Activated CD4-positive, alpha-beta T cell treated with anti-CD3 and anti-CD28 coated beads, Interleukin-2, amount 10 ng/mL, durations not matched to agents 7 days and 5 days (primary cell): Measurements from ENCODE around the gene SAPCD2. TPM values are rescaled to one million over a fixed set of nuclear protein-coding genes. Genes with fewer than 3 reads are reported as not detected.
"Not testable (repeated sequence)": the region's sequence is repeated elsewhere in the genome, so short reads cannot be mapped to it uniquely, and the experiment has no call there.

ENCODE experiments used
- CTCF ChIA-PET: fragments of 350-600 bp; sonication (Branson Sonifier 250); formaldehyde crosslinking; loops from one replicate; lab custom pipeline; 2021; ENCODE audit warnings: antibody characterized with exemption; lab: Charles Lee
- POLR2A ChIA-PET: fragments of 350-600 bp; sonication (Branson Sonifier 250); formaldehyde crosslinking; loops from one replicate; lab custom pipeline; 2021; ENCODE audit warnings: antibody characterized with exemption; lab: Charles Lee
- DNase-seq: peaks from one replicate; pipeline ENCODE4 v3.0.0-alpha.2; 2020
- H3K27ac Mint-ChIP-seq: one replicate; pipeline ENCODE4 v1.8.0; 2021; ENCODE audit warnings: mild to moderate bottlenecking, moderate library complexity, mixed read lengths
- H3K27me3 Mint-ChIP-seq: one replicate; pipeline ENCODE4 v1.8.0; 2021; ENCODE audit warnings: mixed read lengths
- H3K36me3 Mint-ChIP-seq: one replicate; pipeline ENCODE4 v1.8.0; 2021; ENCODE audit warnings: low read depth, mixed read lengths
- H3K4me1 Mint-ChIP-seq: one replicate; pipeline ENCODE4 v1.8.0; 2021; ENCODE audit warnings: mixed read lengths
- H3K4me3 Mint-ChIP-seq: one replicate; pipeline ENCODE4 v1.8.0; 2021; ENCODE audit warnings: mild to moderate bottlenecking, moderate library complexity, mixed read lengths
- H3K9me3 Mint-ChIP-seq: one replicate; pipeline ENCODE4 v1.8.0; 2021; ENCODE audit warnings: mixed read lengths
- total RNA-seq, 2 experiments: library from RNA; stranded (reverse); gene quantifications; one replicate each; pipeline ENCODE4 v1.2.3, GENCODE V29; 2021

Gene SAPCD2
- total RNA-seq, 2 experiments from 2014 or later = 33.8 to 40.6 TPM

GRCh38 chr9:137037483-137037882 is 32.9 kb downstream of the SAPCD2 start:
- ChIA-PET CTCF (interaction anchor here (0.8 to 14.0 kb wide), 6 partner anchors 8 to 199 kb away, joined by 3 to 157 read pairs (median 5); partner anchors contain the start of genes NPDC1 and SAPCD2), POLR2A (no interaction called here)

DNA sequence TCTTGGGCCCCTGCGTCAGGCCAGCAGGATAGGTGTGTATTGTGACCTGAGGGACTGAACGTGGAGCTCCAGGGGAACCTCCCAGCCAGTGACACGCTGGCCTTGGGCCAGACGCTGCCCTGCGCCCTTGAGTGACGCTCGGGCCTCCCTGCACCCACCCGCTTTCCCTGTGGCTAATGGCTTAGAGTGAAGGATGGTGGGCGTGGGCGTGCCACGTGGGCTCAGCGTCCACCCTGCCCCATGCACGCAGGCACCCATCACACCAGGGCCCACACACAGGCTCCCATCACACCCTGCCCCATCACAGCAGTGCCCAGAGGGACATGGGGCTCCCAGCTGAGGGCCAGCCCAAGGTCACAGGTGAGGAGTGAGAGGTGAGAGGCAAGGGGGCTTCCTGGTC is 33.3 kb downstream of the SAPCD2 start:
- POLR2A ChIA-PET = no interaction called here
- Mint-ChIP-seq H3K27me3 (no peaks in the 10 kb centered on the region), H3K4me1 (peaks cover 29% of the 10 kb centered on the region), H3K27ac (no peak overlapping the region), H3K36me3 (no peaks in the 10 kb centered on the region), H3K4me3 (no peak overlapping the region), H3K9me3 (no peaks in the 10 kb centered on the region)
- no peak for DNase-seq
- CTCF ChIA-PET = interaction anchor here (0.8 to 14.0 kb wide), 8 partner anchors 8 to 309 kb away, joined by 3 to 157 read pairs (median 5); partner anchors contain the start of genes NPDC1 and SAPCD2

More at GRCh38 chr9:137037483-137037882, 32.9 kb downstream of the SAPCD2 start:
- H3K36me3 Mint-ChIP-seq = no peaks in the 10 kb centered on the region
- no peak overlapping the region for H3K4me3 Mint-ChIP-seq
- H3K27me3 Mint-ChIP-seq = no peaks in the 10 kb centered on the region
- DNase-seq = no peak
- no peaks in the 10 kb centered on the region for H3K9me3 Mint-ChIP-seq
- H3K27ac Mint-ChIP-seq = no peak overlapping the region
- H3K4me1 Mint-ChIP-seq = peaks cover 25% of the 10 kb centered on the region

DNA sequence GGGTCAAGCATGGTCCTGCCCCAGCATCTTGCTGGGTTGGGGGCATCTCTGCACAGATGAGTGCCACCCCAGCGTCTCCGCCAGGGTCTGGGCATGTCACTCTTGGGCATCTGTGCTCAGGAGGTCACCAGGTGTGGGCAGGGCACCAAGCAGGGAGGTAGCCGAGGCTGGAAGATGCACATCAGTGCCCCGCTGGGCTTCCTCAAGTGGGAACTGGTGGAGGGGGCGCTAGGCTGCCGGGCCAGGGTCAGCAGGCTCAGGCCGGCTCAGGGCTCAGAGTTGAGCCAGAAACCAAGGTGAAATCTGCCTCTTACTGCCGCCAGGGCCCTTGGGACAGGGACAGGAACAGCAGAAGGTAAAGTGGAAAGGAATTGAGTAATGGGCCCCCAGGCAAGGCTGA is 34.4 kb downstream of the SAPCD2 start:
- Mint-ChIP-seq H3K4me1 (peaks cover 33% of the 10 kb centered on the region), H3K9me3 (no peaks in the 10 kb centered on the region), H3K36me3 (no peaks in the 10 kb centered on the region), H3K27ac (no peak overlapping the region), H3K4me3 (no peak overlapping the region), H3K27me3 (no peaks in the 10 kb centered on the region)
- no peak for DNase-seq
- ChIA-PET CTCF (interaction anchor here (0.6 to 14.0 kb wide), 44 partner anchors 8 to 308 kb away, joined by 3 to 157 read pairs (median 6); partner anchors contain the start of genes AJM1, C8G, FBXW5 and LCN12), POLR2A (no interaction called here)

- Mint-ChIP-seq H3K4me3 (peak overlapping the region; percentile 61), H3K27me3 (no peaks in the 10 kb centered on the region), H3K9me3 (no peaks in the 10 kb centered on the region), H3K27ac (peak overlapping the region; percentile 92), H3K36me3 (peaks cover 2% of the 10 kb centered on the region), H3K4me1 (peaks cover 38% of the 10 kb centered on the region)
- ChIA-PET POLR2A (interaction anchor here (0.5 kb wide), 1 partner anchor 223 kb away, joined by 3 read pairs; no protein-coding TSS in a partner anchor), CTCF (interaction anchor here (0.6 to 14.0 kb wide), 55 partner anchors 9 to 307 kb away, joined by 3 to 157 read pairs (median 5); partner anchors contain the start of genes AJM1, C8G, CLIC3 and FBXW5)
- no peak for DNase-seq
Observed at GRCh38 chr9:137035507-137035834, 34.9 kb downstream of the SAPCD2 start.

DNA sequence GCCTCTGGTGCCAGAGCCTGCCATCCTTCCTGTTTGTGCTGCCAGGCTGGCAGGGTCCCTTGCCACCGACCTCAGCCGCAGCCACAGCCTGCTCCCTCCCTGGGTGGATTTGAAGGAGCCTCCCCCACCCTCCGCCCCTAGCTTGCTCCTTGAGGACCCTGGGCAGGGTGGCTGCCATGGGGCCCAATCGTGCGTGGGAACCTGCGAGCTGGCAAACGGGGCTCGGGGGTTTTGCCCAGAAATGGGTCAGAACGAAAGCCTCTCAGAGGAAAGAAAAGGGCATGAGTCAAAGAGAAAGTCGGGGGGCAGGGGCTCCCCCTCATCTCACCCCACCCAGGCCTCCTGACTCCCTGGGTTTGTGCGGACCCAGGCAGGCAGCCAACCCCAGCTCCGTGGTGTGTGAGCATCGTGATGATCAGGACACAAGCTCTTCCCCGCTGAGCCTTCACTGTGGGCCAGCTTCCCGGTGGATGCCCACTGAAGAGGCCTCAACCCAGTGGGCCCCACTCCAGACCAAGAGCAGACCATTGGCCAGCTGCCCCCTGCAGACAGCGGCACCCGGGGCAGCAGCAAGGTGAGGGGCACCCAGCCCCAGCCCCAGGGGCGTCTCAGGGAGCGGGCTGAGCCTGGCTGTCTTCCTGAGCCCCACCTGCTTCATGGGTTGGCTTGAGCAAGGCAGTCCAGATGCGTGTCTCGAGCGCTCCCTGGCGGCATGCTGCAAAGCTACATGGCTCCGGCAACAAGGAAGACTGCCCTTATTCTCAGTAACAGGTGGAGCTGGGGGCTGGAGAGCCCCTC is 35.4 kb downstream of the SAPCD2 start:
- POLR2A ChIA-PET = interaction anchor here (0.5 kb wide), 1 partner anchor 223 kb away, joined by 3 read pairs; no protein-coding TSS in a partner anchor
- Mint-ChIP-seq H3K27ac (peak overlapping the region; percentile 92), H3K27me3 (no peaks in the 10 kb centered on the region), H3K36me3 (peaks cover 2% of the 10 kb centered on the region), H3K4me3 (peak overlapping the region; percentile 61), H3K4me1 (peaks cover 43% of the 10 kb centered on the region), H3K9me3 (no peaks in the 10 kb centered on the region)
- CTCF ChIA-PET = interaction anchor here (0.6 to 14.0 kb wide), 62 partner anchors 9 to 370 kb away, joined by 3 to 157 read pairs (median 4); partner anchors contain the start of genes AJM1, C8G, CLIC3 and FBXW5
- DNase-seq = peak; percentile 91

DNA sequence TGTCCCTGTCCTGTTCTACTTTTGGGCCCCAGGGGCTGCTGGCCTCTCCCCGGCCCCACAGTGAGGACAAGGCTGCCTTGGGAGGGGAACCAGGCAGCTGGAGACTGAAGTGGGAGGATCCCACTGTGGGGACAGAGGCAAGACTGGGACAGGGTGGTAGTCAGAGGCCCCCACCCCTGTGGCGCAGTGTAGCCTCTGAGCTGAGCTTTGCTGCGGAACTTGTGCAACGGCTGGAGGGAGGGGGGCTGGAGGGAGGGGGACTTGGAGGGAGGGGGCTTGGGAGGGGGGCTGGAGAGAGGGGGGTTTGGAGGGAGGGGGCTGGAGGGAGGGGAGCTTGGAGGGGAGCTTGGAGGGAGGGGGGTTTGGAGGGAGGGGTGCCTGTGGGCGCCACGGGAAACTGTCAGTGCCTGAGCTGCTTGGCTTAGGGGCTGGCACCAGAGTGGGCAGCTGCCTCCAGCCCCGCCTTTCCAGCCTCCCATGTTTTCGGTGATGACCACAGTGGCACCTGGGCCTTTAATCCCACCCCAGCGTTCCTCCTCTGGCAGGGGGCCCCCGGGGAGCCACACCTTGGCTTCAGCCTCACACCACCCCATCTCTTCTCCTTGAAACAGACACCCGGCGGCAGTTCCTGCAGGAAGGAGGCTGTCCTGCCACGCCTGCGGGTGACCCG is 36.2 kb downstream of the SAPCD2 start:
- H3K4me1 Mint-ChIP-seq = peaks cover 50% of the 10 kb centered on the region

DNA sequence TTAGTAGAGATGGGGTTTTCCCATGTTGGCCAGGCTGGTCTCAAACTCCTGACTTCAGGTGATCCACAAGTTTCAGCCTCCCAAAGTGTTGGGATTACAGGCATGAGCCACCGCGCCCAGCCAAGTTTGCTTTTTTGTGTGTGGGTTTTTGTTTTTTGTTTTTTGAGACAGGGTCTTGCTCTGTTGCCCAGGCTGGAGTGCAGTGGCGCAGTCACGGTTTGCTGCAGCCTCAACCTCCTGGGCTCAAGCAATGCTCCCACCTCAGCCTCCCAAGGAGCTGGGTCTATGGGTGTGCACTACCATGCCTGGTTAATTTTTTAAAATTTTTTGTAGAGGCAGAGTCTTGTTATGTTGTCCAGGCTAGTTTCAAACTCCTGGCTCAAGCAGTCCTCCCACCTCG is 36.9 kb downstream of the SAPCD2 start:
- POLR2A ChIA-PET, DNase-seq, H3K27me3 Mint-ChIP-seq, H3K9me3 Mint-ChIP-seq, H3K36me3 Mint-ChIP-seq: not testable (repeated sequence)
- Mint-ChIP-seq H3K27ac (peak overlapping the region; percentile 72), H3K4me3 (peak overlapping the region; percentile 7), H3K4me1 (peaks cover 55% of the 10 kb centered on the region)
- CTCF ChIA-PET = interaction anchor here (0.9 to 14.0 kb wide), 5 partner anchors 13 to 203 kb away, joined by 3 to 157 read pairs (median 19); partner anchors contain the start of genes AJM1, NPDC1 and SAPCD2

More for the DNA sequence above, 36.2 kb downstream of the SAPCD2 start:
- DNase-seq = no peak
- ChIA-PET CTCF (interaction anchor here (0.7 to 14.0 kb wide), 45 partner anchors 10 to 370 kb away, joined by 3 to 157 read pairs (median 5); partner anchors contain the start of genes AJM1, C8G, CLIC3 and FBXW5), POLR2A (no interaction called here)
- Mint-ChIP-seq H3K27me3 (no peaks in the 10 kb centered on the region), H3K36me3 (peaks cover 2% of the 10 kb centered on the region), H3K9me3 (no peaks in the 10 kb centered on the region), H3K4me3 (peak overlapping the region; percentile 61), H3K27ac (peak overlapping the region; percentile 92)

GRCh38 chr9:137032858-137033257 is 37.5 kb downstream of the SAPCD2 start:
- H3K27me3 Mint-ChIP-seq = no peaks in the 10 kb centered on the region
- peak overlapping the region; percentile 61 for H3K27ac Mint-ChIP-seq
- DNase-seq = peak; percentile 20
- ChIA-PET POLR2A (no interaction called here), CTCF (interaction anchor here (0.7 to 14.0 kb wide), 8 partner anchors 14 to 307 kb away, joined by 3 to 157 read pairs (median 4); partner anchors contain the start of genes NPDC1 and SAPCD2)
- peaks cover 2% of the 10 kb centered on the region for H3K36me3 Mint-ChIP-seq
- H3K4me1 Mint-ChIP-seq = peaks cover 55% of the 10 kb centered on the region
- peak overlapping the region; percentile 22 for H3K4me3 Mint-ChIP-seq
- no peaks in the 10 kb centered on the region for H3K9me3 Mint-ChIP-seq

GRCh38 chr9:137031904-137032640 is 38.3 kb downstream of the SAPCD2 start, which contains the start of gene FUT7:
TSS of gene FUT7 (minus strand) at chr9:137032088. CDS start at chr9:137031991, 97 bp downstream.
- CTCF ChIA-PET = interaction anchor here (0.7 to 14.0 kb wide), 11 partner anchors 14 to 307 kb away, joined by 3 to 157 read pairs (median 4); partner anchors contain the start of genes NPDC1 and SAPCD2
- Mint-ChIP-seq H3K27me3 (no peaks in the 10 kb centered on the region), H3K36me3 (peaks cover 2% of the 10 kb centered on the region), H3K4me1 (peaks cover 58% of the 10 kb centered on the region), H3K9me3 (no peaks in the 10 kb centered on the region), H3K27ac (peak within 1 kb of the TSS; percentile 87), H3K4me3 (peak within 1 kb of the TSS; percentile 75)
- POLR2A ChIA-PET = interaction anchor here (0.6 kb wide), 1 partner anchor 138 kb away, joined by 3 read pairs; no protein-coding TSS in a partner anchor
- DNase-seq = peak; percentile 28

DNA sequence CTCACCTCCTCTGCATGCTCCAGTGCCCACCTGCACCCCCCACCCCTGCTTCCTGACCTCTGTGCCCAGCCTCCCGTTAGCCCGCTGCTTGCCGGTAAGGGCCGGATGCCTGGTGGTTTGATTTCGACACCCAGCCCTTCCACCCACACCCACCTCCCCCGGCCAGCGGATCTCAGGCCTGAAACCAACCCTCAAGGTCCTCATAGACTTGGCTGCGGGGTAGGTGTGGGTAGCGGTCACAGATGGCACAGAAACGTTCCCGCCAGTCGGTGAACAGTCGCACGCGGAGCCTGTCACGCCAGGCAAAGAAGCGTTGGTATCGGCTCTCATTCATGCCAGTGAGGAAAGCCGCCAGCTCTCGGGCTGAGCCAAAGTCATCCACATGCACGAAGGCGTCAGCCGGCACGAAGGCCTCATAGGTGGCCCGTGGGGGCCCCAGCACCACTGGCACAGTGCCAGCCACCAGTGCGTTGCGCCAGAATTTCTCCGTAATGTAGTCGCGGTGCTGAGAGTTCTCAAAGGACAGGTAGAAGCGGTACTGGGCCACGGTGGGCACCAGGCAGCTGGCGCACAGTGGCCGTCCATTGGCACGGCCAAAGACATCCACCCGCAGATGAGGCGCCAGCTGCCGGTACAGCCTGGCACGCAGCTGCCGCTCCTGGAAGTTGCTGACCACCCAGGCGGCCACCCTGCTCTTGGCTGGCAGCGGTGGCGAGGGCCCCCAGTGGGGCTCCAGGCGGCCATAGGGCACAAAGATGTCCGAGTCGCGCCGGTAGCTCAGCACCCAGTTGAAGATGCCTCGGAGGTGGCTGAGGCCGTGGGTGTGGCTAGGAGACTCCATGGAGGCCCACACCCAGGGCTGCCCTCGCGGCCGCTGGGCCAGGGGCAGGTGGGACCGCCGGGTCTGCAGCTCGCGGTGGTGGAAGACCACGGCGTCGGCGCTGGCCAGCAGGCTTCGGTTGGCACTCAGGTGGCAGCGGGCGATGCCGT is 39.5 kb downstream of the SAPCD2 start:
- ChIA-PET POLR2A (no interaction called here), CTCF (interaction anchor here (1.1 to 14.0 kb wide), 13 partner anchors 13 to 243 kb away, joined by 3 to 157 read pairs (median 7); partner anchors contain the start of genes AJM1, NPDC1, PAXX and SAPCD2)
- peak; percentile 39 for DNase-seq
- no peaks in the 10 kb centered on the region for H3K27me3 Mint-ChIP-seq
- H3K4me1 Mint-ChIP-seq = peaks cover 63% of the 10 kb centered on the region
- H3K4me3 Mint-ChIP-seq = peak overlapping the region; percentile 75
- no peaks in the 10 kb centered on the region for H3K9me3 Mint-ChIP-seq
- peak overlapping the region; percentile 87 for H3K27ac Mint-ChIP-seq
- peaks cover 2% of the 10 kb centered on the region for H3K36me3 Mint-ChIP-seq
